HG02943 (cell line): ENCODE data around the gene SYNDIG1L.
"Not testable (repeated sequence)": the region's sequence is repeated elsewhere in the genome, so short reads cannot be mapped to it uniquely, and the experiment has no call there.

Source experiments
- ATAC-seq: cut with Tn5 transposase; IDR thresholded peaks from one replicate; pipeline ENCODE4 v1.9.1; 2021; ENCODE audit warnings: mild to moderate bottlenecking, low read depth, moderate library complexity; ENCODE audit not compliant: unreplicated experiment

SYNDIG1L gene

GRCh38 chr14:74426202-74426582, at the start of gene SYNDIG1L:
Gene SYNDIG1L, minus strand, starts transcription at chr14:74426210. Its CDS starts 16,466 bp downstream, at chr14:74409744.
- ATAC-seq, result no peak

DNA sequence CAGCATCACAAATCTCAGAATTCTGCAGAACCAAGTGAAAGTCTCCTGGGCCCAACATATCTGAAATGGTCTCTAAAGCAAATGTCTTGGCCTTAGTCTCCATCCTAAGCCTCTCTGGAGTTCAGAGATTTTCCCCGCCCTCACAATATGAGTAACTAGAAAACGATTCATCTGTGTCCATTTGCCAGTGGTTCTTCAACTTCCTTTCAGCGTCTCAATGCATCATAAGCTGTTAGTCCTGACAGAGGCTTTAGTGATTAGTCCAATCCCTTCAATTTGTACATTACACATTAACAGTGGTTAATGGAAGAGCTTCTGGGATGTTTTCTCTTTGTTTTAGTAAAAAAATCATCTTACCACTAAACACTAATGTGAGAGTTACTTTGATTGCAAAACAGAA, 49.7 kb upstream of the SYNDIG1L start:
- ATAC-seq, result no peak

DNA sequence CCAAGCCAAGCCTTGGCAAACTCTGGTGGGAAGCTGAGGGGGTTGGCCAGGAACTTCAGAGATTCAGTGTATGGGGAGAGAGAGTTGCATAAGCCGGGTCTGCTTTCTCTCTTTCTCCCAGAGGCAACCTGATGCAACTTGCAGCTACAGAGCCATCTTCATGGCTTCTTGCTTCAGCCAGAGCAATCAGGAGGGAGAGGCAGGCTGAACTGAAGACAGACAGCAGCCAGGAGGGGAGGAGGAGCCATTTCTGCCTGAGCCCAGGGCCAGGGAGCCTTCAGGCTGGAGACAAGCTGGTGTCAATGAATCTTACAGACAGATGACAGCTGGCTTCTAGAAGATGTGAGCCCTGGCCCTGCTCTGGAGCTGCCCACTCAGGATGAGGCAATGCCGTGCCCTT, 48.4 kb upstream of the SYNDIG1L start:
- ATAC-seq, result no peak

GRCh38 chr14:74472601-74473000, 46.6 kb upstream of the SYNDIG1L start:
- ATAC-seq, result no peak

- ATAC-seq, result no peak
Measured at GRCh38 chr14:74469548-74470518, 43.8 kb upstream of the SYNDIG1L start.

GRCh38 chr14:74468513-74468912, 42.5 kb upstream of the SYNDIG1L start:
- ATAC-seq, result no peak

DNA sequence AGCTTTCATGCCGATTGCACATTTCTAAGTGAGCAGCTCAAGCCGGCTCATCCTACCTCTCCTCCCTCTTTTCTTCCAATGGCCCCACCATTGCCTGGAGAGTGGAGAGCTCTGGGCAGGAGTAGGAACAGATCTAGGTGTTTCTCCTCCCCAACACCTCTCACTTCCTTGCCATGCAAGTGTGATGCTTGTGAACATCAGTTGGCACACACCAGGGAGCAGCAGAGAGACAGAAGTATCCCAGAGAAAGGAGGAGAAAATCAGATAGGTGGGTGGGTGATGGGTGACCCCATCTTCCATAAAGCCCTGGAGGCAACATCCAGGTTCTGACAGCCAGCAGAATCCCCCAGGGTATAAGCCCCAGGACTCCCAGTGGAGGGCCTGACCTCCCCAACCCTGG, 39.3 kb upstream of the SYNDIG1L start:
- ATAC-seq, result no peak

GRCh38 chr14:74464785-74465184, 38.8 kb upstream of the SYNDIG1L start:
- ATAC-seq, result no peak

DNA sequence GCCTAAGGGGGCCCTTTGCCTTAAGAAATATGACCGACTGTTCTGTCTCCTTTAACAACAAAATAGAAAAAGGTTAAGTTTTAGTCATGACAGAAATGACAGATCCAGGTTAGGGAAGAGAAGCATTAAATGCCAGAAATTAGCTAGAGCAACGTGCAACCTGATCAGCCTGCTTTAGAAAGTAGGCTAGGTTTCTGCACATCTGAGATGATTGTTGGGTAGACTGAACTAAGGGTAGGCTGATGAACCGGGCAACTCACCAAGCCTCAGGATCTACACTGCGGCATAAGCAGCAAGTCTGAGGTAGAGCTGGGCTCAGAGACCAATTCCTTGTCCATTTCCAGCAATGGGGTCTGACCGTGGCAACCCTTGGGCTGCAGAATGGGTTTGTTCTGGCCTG, 37.7 kb upstream of the SYNDIG1L start:
- ATAC-seq, result no peak

DNA sequence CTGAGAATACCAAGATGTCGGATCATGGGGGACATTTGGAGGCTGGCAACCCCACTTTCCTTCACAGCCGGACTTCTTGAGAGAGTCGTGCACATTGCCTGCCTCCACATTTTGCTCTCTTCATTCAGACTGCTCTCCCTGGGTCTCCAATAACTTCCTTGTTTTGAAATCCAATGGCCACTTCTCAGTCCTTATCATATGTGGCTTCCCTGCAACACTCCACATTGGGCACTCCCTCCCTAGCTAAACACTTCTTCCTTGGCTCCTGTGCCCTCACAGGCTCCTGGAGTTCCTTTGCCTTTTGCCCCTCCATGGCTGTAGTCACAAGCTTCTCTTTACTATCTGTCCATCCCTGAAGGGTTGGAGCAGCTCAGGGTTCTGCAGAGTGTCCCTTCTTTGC, 37.0 kb upstream of the SYNDIG1L start:
- ATAC-seq, result no peak

DNA sequence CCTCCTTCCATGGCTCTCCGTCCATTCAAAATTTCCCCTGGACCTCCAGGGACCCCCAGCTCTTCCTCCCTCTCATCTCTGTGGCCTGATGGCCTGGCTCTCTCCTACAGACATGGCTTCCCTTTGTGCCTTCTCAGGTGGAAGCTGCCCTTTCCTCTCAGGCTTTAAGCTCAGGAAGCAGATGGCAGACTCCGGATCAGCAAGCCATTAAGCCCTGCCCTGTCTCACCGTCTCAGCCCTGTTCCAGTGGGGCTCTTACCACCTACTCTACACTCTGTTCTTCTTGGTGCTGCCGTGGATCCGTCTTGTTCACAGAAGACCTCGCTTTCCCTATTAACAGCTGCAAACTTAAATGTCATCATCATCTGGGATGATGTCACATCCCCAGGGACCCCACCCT, 34.0 kb upstream of the SYNDIG1L start:
- no peak for ATAC-seq

DNA sequence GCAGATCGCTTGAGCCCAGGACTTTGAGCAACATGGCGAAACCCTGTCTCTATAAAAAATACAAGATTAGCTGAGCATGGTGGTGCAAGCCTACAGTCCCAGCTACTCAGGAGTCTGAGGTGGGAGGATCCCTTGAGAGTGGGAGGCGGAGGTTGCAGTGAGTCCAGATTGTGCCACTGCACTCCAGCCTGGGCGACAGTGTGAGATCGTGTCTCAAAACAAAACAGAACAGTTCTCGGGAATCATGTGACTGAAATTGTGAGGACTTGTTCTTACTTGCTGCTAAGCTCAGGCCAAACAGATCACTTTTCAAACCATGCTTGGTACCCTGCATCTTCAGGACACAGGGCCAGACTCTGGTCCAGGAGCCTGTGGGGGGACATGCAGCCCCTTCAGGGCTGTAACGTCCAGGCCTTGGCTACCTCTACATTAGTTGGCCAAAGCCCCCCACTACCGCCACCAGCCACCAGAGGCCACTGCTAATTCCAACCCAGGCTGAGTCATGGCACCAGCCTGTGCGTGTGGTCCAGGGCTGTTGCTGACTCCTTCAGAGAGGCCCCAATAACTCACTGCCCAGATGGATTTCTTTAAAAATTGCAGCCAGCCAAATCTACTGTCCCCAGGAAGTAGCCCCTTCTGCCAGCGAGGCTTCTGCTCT, 33.4 kb upstream of the SYNDIG1L start:
- ATAC-seq, result no peak

DNA sequence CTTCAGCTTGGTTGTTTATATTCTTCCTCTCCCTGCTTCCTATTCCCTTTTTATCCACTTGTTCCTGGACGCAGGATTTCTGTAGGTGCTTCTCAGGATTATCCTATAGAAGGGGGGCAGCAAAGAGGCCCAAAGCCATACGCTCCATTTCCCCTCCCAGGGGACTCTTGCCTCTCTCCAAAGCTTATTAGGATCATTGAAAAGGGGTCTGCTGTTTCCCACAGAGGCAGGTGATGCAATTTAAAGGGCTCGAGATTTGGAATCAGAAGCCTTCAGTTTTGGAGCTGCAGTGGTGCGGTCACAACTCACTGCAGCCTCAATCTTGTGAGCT, 31.5 kb upstream of the SYNDIG1L start:
- no peak for ATAC-seq

- no peak for ATAC-seq
Measured at GRCh38 chr14:74456684-74457564, 30.9 kb upstream of the SYNDIG1L start.

DNA sequence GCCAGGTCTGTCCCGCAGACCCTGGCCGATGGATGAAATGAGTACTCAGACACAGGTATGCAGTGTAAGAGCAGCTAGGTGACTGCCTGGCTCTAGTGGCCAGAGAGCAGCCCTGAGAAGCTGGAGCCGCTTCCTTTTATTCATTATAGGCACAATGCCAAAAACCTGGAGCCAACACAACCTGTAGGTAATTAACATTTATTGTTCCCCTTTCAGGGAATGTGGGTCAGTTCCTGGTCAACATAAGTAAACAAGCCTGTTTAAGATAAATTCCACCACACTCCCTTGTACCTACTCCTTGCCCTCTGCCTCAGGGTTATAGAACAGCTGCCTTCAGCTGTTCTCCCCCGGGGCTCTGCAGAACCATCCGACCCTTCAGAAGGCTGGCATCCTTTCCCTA, 28.4 kb upstream of the SYNDIG1L start:
- not testable (repeated sequence) for ATAC-seq

- ATAC-seq, result no peak
Measured at GRCh38 chr14:74444866-74445265, 18.9 kb upstream of the SYNDIG1L start.

DNA sequence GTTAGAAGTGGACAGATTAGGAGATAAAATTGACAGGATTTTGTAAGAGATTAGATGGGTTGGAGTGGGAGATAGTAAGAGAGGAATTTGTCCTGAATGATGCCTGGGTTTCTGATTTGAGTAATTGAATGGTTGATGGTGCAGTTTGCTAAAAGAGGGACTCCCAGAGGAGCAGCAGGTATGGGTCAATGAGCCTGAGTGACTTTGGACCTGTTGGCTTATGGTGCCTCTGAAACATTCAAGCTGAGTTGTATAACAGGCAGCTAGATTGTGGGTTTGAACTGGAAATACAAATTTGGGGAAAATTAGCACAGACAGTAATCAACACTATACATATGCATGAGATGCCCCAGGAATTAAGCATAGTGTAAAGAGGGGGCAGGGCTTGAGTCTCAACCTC, 16.7 kb upstream of the SYNDIG1L start:
- ATAC-seq, result no peak

DNA sequence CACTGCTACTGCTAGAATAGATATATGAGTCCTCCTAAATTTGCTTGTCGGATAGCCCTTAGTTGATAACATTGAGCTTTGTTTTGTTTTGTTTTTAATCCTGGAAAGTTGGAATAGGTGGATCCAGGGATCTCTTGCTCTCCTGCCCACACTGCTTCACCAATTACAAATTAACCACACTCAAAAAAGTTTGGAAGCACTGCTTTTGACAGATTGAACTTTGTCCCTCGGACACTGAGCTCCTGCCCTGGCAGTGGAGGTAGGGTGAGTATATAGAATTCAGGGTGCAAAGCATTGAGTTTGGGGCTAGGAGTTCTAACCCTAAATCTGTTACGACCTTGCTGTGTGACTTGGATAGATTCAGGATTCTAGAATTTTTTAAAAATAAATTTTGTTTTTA, 15.1 kb upstream of the SYNDIG1L start:
- no peak for ATAC-seq

GRCh38 chr14:74438351-74438915, 12.4 kb upstream of the SYNDIG1L start:
- ATAC-seq, result no peak

GRCh38 chr14:74437496-74438053, 11.6 kb upstream of the SYNDIG1L start:
- ATAC-seq, result no peak
